HCEC 1CT (cell line): ENCODE data around the gene LSAMP.

Experiments used
- DNase-seq: peaks from one replicate; pipeline ENCODE4 v3.0.0-alpha.2; 2017

The LSAMP gene

DNA sequence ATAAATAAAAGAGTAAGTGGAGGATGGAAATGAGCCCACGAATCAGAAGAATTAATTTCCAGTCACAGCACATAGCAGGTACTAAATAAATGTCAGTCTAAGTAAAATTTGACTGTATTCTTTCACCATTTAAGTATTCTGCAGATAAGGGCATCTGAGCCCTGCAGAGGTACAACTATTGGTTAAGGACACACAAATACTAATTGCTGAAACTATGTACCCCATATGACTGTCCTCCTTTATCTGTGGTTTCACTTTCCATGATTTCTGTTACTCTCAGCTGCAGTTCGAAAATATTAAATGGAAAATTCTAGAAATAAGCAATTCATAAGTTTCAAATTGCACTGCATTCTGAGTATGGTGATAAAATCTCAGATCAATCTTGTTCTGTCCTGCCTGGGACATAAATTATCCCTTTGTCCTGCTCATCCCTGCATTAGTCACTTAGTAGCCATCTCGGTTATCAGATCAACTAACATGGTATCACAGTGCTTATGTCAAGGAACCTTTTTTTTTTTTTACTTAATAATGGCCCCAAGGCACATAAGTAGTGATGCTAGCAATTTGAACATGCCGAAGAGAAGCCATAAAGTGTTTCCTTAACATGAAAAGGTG is 95.1 kb downstream of the LSAMP start:
- DNase-seq, result no peak

DNA sequence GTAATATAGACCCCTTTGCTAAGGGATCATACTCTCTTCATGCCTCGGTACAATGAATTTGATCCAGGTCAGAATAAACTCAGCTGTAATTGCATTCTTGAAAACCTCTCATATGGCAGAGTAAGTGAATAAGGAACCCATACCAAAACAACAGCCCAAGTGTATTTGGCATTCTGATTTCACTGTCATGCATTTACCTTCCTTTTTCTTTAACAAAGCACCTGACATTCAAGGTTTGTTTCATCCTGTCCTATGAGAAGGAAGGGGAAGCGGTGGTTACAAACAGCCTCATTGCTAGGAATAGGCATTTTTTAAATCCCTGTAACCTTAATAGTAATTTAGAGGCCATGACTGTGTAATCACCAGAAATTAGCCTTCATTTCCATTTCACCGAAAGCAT is 97.1 kb downstream of the LSAMP start:
- no peak for DNase-seq

DNA sequence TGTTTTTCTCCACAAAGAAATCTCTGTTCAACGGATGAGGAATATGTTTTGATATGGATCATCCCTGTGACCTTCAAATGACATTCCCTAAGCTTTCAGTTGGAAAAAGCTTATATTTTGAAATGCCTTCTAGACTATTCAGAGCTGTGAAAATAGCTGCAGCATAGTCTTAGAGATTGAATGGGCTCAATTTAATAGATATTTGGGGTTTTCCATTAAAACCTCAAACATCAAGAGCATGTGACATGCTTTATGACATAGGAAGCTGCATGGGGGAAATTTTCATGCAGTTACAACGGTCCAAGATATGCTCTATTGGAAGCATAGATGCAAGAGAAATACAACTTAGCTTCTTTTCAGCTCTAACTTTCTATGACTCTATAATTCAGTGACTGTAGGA is 102.8 kb downstream of the LSAMP start:
- DNase-seq, result no peak

DNA sequence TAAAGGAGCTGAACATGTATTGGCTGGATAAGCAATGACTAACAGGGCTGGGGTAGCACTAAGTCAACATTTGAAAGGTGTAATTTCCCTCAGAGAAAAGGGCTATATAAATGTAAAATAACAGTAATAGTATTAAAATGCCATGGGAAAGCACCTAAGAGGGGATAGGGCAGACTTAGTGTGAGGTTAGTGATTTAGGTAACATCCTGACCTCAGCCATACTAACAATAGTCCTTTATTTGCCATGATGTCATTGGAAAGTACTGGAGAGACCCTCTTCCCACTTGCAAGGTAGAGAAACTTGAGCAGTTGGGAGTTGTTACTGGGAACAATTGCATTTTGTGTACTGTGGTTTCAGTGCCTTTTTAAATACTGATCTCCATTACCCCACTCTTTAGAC is 103.4 kb downstream of the LSAMP start:
- DNase-seq, result no peak

DNA sequence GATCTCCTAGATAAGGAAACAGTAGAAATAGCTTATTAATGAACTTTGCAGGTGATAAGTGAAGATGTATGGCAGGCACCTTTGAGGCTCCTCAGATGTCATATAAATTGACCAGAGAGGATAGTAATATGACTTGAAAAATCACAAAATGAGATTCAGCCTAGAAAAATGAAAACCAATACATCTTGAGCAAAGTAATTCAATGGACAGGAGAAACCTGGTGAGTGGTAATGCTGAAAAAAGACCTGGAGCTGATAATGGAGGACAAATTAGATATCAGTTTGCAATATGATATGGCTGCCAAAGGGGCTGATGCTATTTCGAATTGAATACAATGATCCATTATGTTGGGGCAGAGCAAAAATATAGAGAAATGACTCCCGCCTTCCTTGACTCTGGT is 103.9 kb downstream of the LSAMP start:
- DNase-seq, result no peak

DNA sequence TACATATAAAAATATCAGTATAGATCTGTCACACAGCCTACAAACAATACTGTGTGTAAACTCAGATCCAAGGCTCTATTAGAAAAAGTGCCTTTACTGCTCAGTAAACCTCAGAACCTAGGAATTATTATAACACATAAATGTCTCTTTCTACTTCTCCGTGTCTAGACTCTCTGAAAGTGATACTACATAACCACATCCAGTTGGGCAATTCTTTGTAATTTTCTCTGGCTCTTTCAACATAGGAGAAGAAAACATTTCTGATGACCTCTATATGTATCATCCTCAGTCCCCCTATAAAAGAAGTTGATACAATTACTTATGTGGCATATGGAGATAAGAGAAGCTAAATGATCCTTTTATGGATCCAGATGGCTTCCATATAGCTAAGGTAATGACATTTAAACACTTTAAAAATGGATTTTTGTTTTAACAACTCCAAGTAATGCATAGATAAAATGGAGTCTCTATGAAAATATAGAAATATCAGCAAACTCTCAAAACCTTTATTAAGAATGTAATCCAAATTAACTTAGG is 104.5 kb downstream of the LSAMP start:
- no peak for DNase-seq

DNA sequence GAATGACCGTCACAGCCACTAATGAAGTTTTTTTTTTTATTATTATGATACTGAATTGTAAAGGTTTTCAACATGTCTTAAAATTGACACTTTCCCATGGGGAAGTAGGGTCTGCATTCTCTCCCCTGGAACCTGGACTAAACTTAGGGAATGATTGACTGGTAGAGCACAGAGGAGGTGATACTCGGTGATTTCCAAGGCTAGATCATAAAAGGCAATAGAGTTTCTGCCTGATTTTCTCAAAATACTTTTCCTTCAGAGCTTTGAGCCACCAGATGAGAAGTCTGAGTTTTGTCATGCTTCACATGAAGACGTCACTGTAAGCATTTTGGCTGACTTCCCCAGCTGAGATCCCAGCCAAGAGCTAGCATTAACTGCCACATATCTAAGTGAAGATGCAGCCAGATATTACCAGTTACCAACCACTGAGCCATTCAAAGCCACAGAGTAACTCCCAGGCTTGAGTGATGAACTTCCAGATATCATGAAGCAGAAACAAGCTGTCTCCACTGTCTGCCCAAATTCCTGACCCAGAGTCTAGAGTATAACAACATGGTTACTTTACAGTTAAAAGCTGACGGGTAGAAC is 105.8 kb downstream of the LSAMP start:
- DNase-seq, result no peak

DNA sequence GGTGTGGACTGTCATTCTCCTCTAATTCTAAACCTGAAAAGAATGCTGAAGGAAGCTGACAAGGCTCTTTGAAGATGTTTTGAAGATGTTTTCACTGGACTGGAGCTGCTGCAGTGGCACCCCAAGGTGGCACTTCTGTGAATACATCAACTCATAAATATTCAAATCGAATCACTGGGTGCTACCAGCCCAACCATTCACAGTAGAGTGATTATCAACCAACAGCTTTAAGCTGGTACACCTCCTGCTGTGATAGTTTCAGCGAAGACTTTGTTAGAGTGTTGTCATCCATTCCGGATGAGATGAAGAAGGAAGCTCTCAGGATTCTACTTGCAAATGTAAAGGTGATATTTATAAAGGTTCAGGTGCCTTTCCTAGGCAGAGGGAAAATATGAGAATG is 106.6 kb downstream of the LSAMP start:
- no peak for DNase-seq

DNA sequence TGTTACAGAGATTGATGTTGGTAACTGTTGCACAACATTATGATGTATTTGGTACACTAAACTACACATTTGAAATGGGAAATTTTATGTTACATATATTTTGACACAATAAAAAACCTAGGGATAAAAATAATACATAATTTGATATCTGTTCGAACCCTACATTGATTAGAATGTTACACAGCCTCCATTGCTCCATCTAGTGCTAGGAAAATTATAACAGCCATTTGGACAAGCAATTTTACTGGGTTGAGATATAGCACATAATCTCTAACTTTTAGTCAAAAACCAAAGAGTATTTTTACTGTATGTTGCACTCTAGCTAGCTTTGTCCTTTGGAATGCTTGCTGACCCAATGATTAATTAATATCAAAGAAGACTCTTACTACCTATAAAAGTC is 108.1 kb downstream of the LSAMP start:
- DNase-seq, result no peak

DNA sequence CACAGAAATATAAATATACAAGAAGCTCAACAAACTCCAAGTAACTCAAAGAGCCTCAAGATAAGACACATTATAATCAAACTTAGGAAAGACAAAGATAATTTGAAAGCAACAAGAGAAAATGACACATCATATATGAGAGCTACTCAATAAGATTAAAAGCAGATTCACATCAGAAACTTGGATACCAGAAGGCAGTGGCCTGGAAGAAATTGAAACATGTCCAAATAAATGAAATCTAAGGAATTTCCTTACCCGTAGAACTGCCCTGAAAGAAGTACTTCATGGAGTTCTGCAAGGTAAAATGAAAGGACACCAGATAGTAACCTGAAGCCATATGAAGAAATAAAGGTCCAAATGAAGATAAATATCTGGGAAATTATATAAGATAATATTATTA is 113.9 kb downstream of the LSAMP start:
- no peak for DNase-seq

DNA sequence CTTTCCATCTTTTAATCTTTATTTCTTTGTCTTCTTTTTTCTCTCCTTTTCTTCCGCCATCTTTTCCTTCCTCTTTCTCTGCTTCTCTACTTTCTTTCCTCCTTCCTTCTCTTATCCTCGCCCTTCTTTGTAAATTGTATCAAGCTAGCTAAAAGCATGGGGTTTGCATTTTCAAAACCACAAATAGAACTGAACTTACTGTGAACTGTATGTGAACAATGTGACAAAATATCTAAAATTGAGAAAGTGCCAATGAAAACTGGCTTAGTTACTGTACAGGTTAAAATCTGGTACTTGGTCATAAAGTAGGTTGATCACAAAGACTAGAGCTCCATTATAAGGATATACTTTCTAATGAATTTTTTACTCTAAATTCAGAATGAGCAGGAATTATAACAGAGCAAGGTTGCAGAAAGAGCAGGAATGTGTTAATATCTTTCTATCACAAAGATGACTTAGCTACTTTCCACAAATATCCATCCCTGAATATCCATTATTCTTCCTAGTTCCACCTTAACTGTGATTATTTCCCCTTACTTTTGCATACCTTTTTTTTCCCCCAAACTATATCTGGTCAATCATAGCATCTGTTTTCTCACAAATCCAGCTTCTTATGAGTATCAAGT is 122.4 kb downstream of the LSAMP start:
- no peak for DNase-seq

DNA sequence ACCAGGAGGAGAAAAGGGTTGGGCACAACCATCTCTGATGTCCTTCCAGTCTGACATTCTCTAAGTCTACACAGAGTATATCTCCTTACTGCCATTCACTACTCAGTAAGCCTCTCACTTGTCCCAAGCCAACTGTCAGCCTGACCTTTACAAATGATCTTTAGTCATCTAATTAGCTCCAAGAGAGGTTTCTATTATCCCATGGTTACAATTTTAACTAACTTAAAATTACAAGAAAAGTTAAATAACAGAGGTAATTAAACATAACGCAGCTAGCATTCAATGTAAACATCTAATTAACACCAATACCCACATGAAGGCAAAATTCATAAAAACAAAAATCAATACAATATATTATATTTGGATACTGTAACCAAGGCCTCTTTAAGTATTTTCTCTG is 126.9 kb downstream of the LSAMP start:
- DNase-seq, result no peak

DNA sequence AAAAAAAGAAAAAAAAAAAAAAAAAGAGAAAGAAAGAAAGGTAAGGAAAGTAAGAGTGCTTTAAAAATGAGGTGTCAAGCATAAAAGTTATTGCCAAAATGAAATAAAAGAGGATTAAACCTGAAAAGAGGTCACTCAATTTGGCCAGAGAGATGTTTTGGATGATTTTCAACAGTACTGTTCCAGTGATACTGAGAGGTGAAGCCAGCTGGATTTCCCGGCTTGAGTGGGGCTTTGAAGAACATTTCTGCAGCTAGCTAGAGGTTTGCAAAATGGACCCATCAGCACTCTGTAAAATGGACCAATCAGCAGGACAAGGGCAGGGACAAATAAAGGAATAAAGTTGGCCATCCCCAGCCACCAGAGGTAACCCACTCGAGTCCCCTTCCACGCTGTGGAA is 128.5 kb downstream of the LSAMP start:
- DNase-seq, result no peak

DNA sequence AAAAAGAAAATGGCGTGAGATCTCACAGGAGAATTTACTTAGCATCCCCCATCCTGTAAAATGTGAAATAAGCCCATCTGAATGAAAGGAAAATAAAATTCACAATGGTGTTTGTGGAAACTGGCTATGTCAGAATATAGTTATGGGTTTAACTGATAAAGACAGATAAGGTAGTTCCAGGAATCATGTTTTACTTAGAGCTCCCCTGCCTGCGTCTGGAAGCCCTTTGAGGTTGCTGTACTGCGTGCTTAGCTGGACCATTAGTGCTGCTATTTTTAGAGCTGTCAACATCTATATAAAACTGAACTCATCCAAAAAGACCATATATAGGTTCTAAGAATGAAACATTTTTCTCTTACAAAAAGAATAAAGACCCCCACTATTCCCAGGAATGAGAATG is 130.8 kb downstream of the LSAMP start:
- DNase-seq, result no peak

DNA sequence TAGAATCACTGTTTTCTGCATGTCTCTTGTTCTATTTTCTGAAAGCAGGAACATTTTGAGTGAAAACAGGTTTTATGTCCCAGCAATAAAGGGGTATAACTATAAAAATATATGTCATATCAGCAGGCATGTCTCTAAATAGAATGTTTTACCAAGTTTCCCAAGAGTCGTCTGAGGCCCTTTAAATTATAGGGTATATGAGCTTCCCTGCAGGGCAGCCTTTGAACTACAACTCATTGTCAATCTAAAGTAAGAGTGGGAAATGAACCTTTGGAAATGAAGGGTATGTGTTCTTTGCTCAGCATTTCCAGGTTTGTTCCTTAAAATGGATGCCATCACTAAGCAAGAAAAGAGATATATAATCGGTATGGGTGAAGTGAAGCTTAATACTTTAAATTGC is 138.6 kb downstream of the LSAMP start:
- DNase-seq, result no peak

DNA sequence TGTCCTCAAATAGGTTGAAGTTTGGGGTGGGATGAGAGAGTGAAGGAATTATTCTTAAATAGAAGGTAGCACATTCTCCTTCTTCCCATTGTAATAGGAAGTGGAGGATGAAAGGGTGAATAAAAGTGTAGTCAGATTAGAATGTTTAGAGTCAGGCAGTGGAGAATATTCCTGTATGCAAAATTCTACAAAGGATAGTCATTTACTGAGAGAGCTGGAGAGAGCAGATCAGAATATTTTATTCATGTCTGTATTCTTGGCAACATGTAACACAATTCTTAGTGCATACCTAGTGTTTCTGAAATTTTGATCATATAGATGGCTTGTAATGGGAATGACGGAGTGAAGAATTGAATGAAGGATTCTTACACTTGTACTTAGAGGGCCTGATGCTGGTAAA is 139.1 kb downstream of the LSAMP start:
- no peak for DNase-seq

DNA sequence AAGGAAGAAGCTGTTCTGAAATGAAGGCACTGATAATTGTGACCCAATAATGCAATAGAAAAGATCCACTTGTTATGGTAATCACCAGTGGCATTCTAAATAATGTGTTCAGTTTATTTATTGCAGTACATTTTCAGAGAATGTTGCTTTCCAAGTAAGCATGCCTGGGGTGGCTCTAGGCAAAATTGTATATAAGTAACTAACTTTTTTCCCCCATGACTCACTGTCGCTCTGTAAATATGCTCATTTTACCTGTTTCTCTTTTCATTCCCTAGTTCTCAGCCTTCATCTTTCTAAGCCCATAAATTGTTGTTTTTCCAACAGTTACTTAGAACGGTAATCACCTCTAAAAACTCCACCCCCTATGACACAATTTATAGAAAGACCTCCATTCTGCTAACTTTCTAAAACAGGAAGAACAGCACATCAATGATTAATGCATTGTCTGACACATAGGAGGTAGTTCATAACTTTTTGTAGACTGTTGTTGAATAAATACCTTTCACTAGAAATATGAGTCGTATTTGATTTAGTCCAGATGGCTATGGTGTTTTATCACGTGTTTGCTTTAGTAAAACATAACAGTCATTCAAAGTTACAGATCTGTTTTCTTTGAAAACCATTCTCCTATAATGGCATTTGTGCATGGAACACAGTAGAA is 143.1 kb downstream of the LSAMP start:
- DNase-seq, result no peak

DNA sequence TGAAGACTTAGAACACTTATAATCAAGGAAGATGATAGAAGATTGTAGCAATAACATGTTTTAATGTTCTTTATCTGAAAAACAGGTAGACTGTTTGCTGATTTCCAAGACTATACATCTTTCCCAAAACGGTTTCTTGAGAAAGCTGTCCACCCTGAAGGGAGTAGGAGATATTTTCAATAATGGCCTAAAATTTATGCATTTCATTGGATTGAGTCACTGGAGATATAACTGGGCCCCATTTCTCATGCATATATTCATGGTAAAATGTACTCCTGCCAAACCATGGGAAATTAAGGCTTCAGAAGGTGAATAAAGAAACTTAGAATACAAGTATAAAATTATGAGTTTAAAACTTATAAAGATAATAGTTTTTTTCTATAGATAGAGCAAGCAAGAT is 143.9 kb downstream of the LSAMP start:
- no peak for DNase-seq

DNA sequence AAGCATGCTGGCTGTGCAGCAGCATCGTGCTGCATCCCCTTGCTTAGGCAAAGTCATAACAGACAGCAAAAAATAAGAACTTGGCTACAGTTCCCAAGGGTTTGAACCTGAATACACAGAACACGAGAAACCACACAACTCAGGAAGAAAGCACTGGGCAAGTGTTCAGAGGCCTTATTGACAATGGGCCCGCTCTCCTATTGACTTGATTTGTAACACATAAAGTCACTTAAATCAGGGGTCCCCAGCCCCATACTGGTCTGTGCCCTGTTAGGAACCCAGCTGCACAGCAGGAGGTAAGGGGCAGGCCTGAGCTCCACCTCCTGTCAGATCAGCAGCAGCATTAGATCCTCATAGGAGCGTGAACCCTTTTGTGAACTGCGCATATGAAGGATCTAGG is 145.1 kb downstream of the LSAMP start:
- DNase-seq, result no peak

DNA sequence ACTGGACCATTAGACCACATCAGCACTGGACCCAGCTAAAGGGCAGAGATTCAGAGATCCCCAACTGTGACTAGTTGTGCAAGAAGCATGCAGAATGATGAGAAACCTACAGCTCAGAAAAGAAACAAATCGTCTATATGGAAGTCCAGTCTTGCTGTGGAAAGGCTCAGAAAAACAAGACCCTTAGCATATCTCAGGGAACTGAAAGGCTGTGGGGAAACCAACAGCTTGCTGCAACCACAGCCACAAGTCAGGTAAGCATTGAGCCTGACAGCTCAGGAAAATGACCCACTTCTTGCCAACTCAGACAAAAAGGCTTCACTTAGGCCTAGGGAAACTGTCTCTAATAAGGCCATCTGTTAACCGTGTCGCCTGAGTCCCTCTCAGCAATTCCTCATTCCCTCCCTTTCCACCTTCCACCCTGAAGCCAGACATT is 145.6 kb downstream of the LSAMP start:
- DNase-seq, result no peak

DNA sequence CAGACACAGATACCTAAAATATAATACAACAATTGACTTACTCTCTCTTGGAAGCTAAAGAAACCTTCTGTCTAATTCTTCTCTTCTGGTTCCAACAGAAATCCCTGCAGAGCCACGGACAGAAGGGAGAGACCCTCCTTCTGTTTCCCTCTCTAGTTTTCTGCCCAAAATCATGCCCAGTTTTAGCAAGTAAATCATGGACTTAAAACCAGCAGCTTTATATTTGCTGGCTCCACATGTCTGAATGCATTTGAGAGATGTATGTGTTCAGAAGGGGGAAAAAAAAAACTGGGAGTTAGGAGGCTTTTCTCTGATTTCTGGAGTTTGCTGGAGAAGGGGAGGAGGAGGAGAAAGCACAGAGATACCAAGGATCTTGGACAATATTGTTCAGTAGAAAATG is 147.1 kb downstream of the LSAMP start:
- no peak for DNase-seq

DNA sequence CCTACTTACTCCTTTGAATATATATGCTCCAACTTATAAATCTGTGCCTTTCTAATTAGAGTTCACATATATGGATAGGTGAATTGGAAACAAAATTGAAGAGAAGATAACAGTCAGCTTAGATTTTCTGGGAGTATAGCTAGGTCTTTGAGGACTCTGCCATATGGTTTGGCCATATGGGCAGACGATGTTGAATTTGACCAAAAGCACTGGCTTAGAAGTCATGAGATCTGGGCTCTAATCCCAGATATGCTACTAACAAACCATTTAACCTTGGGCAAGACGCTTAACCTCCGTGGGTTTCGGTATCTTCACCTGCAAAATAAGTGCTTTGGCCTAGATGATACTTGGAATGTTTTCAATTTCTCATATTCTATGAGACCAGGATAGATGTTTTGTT is 154.1 kb downstream of the LSAMP start:
- no peak for DNase-seq

DNA sequence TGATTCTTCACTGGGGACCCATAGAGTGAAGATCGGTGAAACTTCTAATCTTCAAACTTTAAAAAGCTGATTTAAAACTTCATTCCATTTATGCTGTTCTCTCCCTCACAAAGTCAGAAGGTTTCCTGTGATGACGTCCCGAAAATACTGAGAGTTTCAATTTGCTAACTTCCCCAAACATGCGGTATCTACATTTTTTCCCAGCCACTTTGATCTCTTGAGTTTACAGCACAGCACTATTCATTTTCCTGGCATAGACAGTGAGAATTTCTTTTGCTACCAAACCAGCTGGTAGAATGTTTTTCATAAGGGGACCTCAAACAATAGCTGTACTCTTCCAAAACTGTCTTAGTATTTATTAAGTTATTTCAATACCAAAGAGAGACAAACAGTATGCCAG is 156.8 kb downstream of the LSAMP start:
- DNase-seq, result no peak

DNA sequence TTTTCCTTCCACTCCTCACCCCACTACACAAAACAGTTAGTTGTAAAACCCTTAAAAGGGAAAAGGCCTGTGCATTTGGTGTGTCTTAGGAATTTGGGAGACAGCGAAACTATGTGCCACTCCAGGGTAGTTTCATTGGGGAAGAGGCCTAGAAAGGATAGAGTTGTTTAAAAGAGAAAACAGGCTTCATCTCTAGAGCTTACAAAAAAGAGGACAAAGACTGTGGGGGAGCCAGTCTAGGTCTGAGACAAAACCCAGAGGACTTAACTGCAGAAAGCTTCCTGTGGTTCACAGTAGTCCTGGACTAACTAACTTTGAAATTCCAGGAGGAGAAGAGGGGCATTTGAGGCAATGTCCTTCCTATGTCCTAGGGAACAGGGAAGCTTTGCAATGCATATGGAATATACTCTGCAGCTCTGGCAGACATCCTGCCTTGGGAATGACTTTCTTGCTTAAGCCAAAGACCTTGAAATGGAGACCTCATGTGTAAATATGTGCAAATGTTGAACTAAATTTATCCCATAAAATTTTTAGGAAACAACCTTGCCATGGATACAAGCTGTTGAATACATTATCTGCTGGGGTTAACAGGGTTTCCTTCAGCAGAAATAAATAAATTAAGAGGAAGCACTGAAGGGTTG is 159.4 kb downstream of the LSAMP start:
- no peak for DNase-seq
